ENCODE measurements around the gene NIT1. TPM values are rescaled to one million over a fixed set of nuclear protein-coding genes. Genes with fewer than 3 reads are reported as not detected.

Gene NIT1
- total and polyA plus RNA-seq, 9 of the 15 experiments (the other 6 are each of a cell fraction or from before 2014, with no cell fraction given), result 18.4 to 76.0 (median 33.7) TPM

DNA sequence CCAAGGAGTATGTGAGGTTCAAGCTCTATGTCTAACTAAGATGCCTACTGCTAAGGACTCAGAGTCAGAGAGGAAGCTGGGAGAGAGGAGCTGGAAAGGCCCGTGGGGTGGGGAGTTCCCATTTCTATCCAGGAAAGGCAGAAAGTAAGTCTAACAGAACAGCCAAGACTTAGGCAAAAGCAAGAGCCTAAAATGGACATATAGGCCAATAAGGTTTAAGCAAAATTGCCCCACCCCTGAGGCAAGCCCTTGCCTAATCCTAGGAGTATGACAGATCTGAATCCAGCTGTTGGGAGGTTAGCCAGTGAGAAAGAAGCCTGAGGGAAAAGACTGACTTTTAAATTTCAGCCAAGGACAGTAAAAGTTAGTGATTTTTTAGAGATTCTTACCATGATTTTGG, 21.4 kb upstream of the NIT1 start:
- H3K9me3 ChIP-seq (replicated peaks; ENCODE audit: control insufficient read depth, insufficient read depth, low read depth, low read length), result peaks cover 4% of the 10 kb centered on the region; the same call in 1 of the 2 replicates
- intact Hi-C loops (cut with micrococcal nuclease) (loop anchor here (1.0 to 5.0 kb wide), 3 partner anchors 42 to 259 kb away; no protein-coding TSS in a partner anchor), in situ Hi-C loops (cut with MboI) (loop anchor here (10.0 to 25.0 kb wide), 2 partner anchors 102 to 259 kb away; no protein-coding TSS in a partner anchor)
- no peak overlapping the region for H3K4me3 ChIP-seq
- 0% methylated on average over 1 of the region's 1 CpG for WGBS (ENCODE audit: insufficient coverage, low coverage, missing lambda C conversion rate)
- H3K79me2 ChIP-seq (ENCODE audit: control insufficient read depth, insufficient read depth, low read length), result no peaks in the 10 kb centered on the region
- H3K27me3 ChIP-seq (ENCODE audit: control insufficient read depth in 2 of 2, insufficient read depth in 2 of 2, low read length in 2 of 2), result no peaks in the 10 kb centered on the region
- ATAC-seq, result no peak
- ChIA-PET POLR2A (interaction anchor here (1.1 to 1.2 kb wide), 2 partner anchors 28 to 36 kb away, joined by 3 read pairs; partner anchors contain the start of gene DEDD), CTCF (ENCODE audit: low intra/inter-chr PET ratio) (interaction anchor here (0.8 to 1.0 kb wide), 3 partner anchors 107 to 366 kb away, joined by 3 to 6 read pairs (median 4); no protein-coding TSS in a partner anchor)
- no peaks in the 10 kb centered on the region for H3K9me1 ChIP-seq (ENCODE audit: control insufficient read depth, insufficient read depth, low read length)
- TF ChIP-seq CEBPB (tag; IDR thresholded peaks at IDR 0.05), result 0 out of 2 replicates have a peak, but pooled peaks have one; percentile 28
- TF ChIP-seq TCF7 (IDR thresholded peaks at IDR 0.05; ENCODE audit: borderline replicate concordance), result no peak
- no peak for DNase-seq (ENCODE audit: extremely low read depth in 1 of 4, low spot score in 3 of 4)
- no peak for FAIRE-seq
- peaks cover 0 to 7% of the 10 kb centered on the region in 2 experiments; a peak in 1 of 5 replicates for H3K4me1 ChIP-seq (replicated peaks in 1 of 2; ENCODE audit: control insufficient read depth in 2 of 2, insufficient read depth in 2 of 2, low read length in 2 of 2)
- no TSS peak for BruUV-seq (replicated peaks)
- H2AFZ ChIP-seq (ENCODE audit: low read depth, low read length), result no peak overlapping the region
- no peak overlapping the region for H3K9ac ChIP-seq (ENCODE audit: insufficient read depth in 1 of 2, low read depth in 2 of 2, low read length in 2 of 2)
- no peak overlapping the region for H3K4me2 ChIP-seq (ENCODE audit: insufficient read depth, low read length)
- no peaks in the 10 kb centered on the region for H4K20me1 ChIP-seq (replicated peaks; ENCODE audit: control insufficient read depth, insufficient read depth, low read length)
- H3K27ac ChIP-seq (ENCODE audit: extremely low read depth, low read depth, low read length), result no peak overlapping the region
- H3K36me3 ChIP-seq (ENCODE audit: control insufficient read depth, insufficient read depth, low read length), result peaks cover 27% of the 10 kb centered on the region; the same call in 2 of the 3 replicates

Measured in K562 (cell line).